Neuronal stem cell (in vitro differentiated cells): Measurements from ENCODE around the gene SH3RF2.

Source experiments
- DNase-seq: peaks from one replicate; pipeline ENCODE4 v3.0.0-alpha.2; 2013; ENCODE audit warnings: low spot score
- H2AFZ ChIP-seq: one replicate; pipeline ENCODE4 v1.6.1; 2013; ENCODE audit warnings: mild to moderate bottlenecking, low read length, inconsistent platforms
- H2AK5ac ChIP-seq: 2 replicates; pipeline ENCODE4 v1.6.1; 2013; ENCODE audit warnings: low read depth, mild to moderate bottlenecking, inconsistent platforms, low read length, moderate library complexity, mixed read lengths
- H2BK120ac ChIP-seq: 2 replicates; pipeline ENCODE4 v1.6.1; 2013; ENCODE audit warnings: low read depth, mild to moderate bottlenecking, inconsistent platforms, low read length, moderate library complexity, mixed read lengths
- H2BK12ac ChIP-seq: one replicate; pipeline ENCODE4 v1.6.1; 2013; ENCODE audit warnings: low read length, inconsistent platforms
- H2BK15ac ChIP-seq: 2 replicates; pipeline ENCODE4 v1.6.1; 2013; ENCODE audit warnings: mild to moderate bottlenecking, low read length, inconsistent platforms, mixed read lengths
- H2BK5ac ChIP-seq: one replicate; pipeline ENCODE4 v1.6.1; 2013; ENCODE audit warnings: inconsistent platforms, mild to moderate bottlenecking, low read length, moderate library complexity
- H3K14ac ChIP-seq: one replicate; pipeline ENCODE4 v1.6.1; 2013; ENCODE audit warnings: low read length, inconsistent platforms
- H3K18ac ChIP-seq: 2 replicates; pipeline ENCODE4 v1.6.1; 2013; ENCODE audit warnings: low read length, inconsistent platforms
- H3K23ac ChIP-seq: 2 replicates; pipeline ENCODE4 v1.6.1; 2013; ENCODE audit warnings: low read depth, mild to moderate bottlenecking, mixed read lengths, low read length, inconsistent platforms; ENCODE audit not compliant: poor library complexity
- H3K27ac ChIP-seq: replicated peaks from 3 replicates; pipeline ENCODE4 v1.5.1; 2013; ENCODE audit warnings: low read length, inconsistent platforms
- H3K27me3 ChIP-seq, 3 experiments: 2 replicates each; pipeline ENCODE4 v1.6.1; 2013; ENCODE audit warnings: low read length in 3 of 3, mild to moderate bottlenecking in 2 of 3, inconsistent platforms in 1 of 3, low read depth in 1 of 3, mixed read lengths in 1 of 3, moderate library complexity in 1 of 3; ENCODE audit not compliant: control insufficient read depth in 3 of 3, insufficient read depth in 3 of 3
- H3K36me3 ChIP-seq, 2 donors: replicated peaks in 1 of 2; 2 replicates each; pipeline ENCODE4 v1.6.1; 2013; ENCODE audit warnings: low read length in 2 of 2; ENCODE audit not compliant: control insufficient read depth in 2 of 2, insufficient read depth in 2 of 2
- H3K4ac ChIP-seq: 2 replicates; pipeline ENCODE4 v1.6.1; 2013; ENCODE audit warnings: inconsistent platforms, mild to moderate bottlenecking, low read length, moderate library complexity
- H3K4me1 ChIP-seq, 2 donors: 1 replicate in 1 of 2; 2 replicates in 1 of 2; pipeline ENCODE4 v1.6.1; 2013; ENCODE audit warnings: low read length in 2 of 2, low read depth in 1 of 2; ENCODE audit not compliant: control insufficient read depth in 2 of 2, insufficient read depth in 1 of 2
- H3K4me2 ChIP-seq: one replicate; pipeline ENCODE4 v1.6.1; 2013; ENCODE audit warnings: mild to moderate bottlenecking, low read length, inconsistent platforms; ENCODE audit not compliant: insufficient read depth, poor library complexity, severe bottlenecking
- H3K4me3 ChIP-seq, 2 donors: 2 replicates each; pipeline ENCODE4 v1.5.1; 2013; ENCODE audit warnings: low read length in 2 of 2, mild to moderate bottlenecking in 2 of 2, inconsistent platforms in 1 of 2, moderate library complexity in 1 of 2
- H3K79me1 ChIP-seq: one replicate; pipeline ENCODE4 v1.6.1; 2013; ENCODE audit warnings: low read depth, mild to moderate bottlenecking, inconsistent platforms, low read length, moderate library complexity
- H3K9ac ChIP-seq: one replicate; pipeline ENCODE4 v1.6.1; 2013; ENCODE audit warnings: mild to moderate bottlenecking, low read depth, low read length, inconsistent platforms; ENCODE audit not compliant: poor library complexity
- H3K9me3 ChIP-seq, 2 donors: replicated peaks in 1 of 2; 2 replicates each; pipeline versions ENCODE3 to v1.6.1; 2013; ENCODE audit warnings: low read length in 2 of 2, mild to moderate bottlenecking in 2 of 2, inconsistent platforms in 1 of 2, low read depth in 1 of 2, mixed read lengths in 1 of 2, moderate library complexity in 1 of 2; ENCODE audit not compliant: control insufficient read depth in 2 of 2, insufficient read depth in 1 of 2
- H4K8ac ChIP-seq: one replicate; pipeline ENCODE4 v1.6.1; 2013; ENCODE audit warnings: low read depth, mild to moderate bottlenecking, inconsistent platforms, low read length, moderate library complexity
- H4K91ac ChIP-seq: one replicate; pipeline ENCODE4 v1.6.1; 2013; ENCODE audit warnings: low read length, low read depth, mild to moderate bottlenecking, inconsistent platforms; ENCODE audit not compliant: poor library complexity
- WGBS, 2 donors: extraction: QIAGEN DNeasy Blood & Tissue Kit; methylation state at CpG; one replicate each; pipeline ENCODE4 v1.1.7; 2013; ENCODE audit warnings: missing lambda C conversion rate in 2 of 2, mixed read lengths in 1 of 2; ENCODE audit not compliant: insufficient read length in 2 of 2, insufficient replicate concordance in 1 of 2; ENCODE audit errors: extremely low coverage in 2 of 2; 5-methylcytosine and 5-hydroxymethylcytosine counted together

The SH3RF2 gene

DNA sequence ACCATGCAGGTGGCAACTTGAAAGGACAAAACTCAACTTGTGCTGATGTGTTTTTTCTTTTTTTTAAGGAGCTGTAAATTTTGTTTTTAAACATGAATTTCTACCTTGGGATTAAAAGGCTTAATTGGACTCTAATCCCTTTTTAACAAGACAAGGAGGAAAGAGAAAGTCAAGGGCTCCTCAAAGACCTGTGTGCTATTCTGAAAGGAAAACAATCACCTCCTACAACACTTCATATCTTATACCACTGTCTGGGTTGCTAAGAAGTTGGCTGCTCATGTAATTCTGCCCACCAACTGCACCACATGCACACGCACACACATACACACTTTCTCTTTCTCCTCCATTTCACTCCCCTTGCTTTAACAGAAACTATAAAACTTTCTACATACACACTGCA lies 78.6 kb downstream of the SH3RF2 start:
- Histone ChIP-seq H3K9ac (no peak overlapping the region), H3K14ac (no peak overlapping the region), H3K27me3 (no peaks in the 10 kb centered on the region), H4K8ac (no peak overlapping the region), H3K9me3 (no peaks in the 10 kb centered on the region), H3K4me1 (peaks cover 0 to 1% of the 10 kb centered on the region in 2 donors), H2BK120ac (no peak overlapping the region), H3K18ac (no peak overlapping the region), H2BK12ac (no peak overlapping the region), H3K4me2 (no peak overlapping the region), H3K36me3 (no peaks in the 10 kb centered on the region), H3K4me3 (no peak overlapping the region), H2BK5ac (no peak overlapping the region), H3K27ac (no peak overlapping the region), H3K23ac (no peak overlapping the region), H2BK15ac (no peak overlapping the region), H2AFZ (no peak overlapping the region), H3K4ac (no peak overlapping the region), H3K79me1 (no peaks in the 10 kb centered on the region), H4K91ac (no peak overlapping the region), H2AK5ac (no peak overlapping the region)
- no peak for DNase-seq
- no CpG with 5 or more reads among the region's 1 CpG for WGBS, 2 donors

DNA sequence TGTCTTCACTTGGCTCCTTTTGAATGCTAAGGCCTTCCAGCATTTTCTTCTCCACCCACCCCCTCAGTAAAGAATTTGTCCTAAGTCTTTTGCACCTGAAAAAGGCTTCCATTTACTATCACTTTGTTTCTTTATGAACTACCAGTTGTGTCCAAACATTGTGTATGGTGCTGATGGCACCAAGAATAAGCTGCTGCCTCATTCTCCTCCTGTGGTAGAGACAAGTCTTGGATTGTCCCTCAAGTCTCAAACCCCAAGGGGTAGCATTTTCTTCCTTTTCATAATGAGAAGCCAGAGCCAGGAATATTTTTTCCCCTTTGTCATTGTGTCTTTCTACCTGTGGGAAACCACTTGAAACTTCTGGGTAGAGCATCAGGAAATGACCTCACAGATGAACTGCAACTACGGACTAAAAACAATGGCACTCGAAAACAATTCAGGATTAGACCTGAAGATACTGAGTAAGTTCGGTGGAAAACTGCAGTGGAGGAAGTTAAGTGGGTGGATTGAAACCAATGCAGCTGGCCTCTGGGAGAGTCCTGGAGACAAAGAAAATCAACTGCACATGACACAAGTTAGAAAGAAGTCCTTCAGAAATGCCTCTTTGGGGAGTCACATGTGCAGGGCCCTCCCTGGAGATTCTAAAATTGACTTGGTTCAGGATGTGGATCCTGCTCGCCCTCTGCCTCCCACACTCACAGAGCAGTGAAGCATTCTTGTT lies 80.5 kb downstream of the SH3RF2 start:
- no peaks in the 10 kb centered on the region for H3K27me3 ChIP-seq
- H4K8ac ChIP-seq: no peak overlapping the region
- no peak overlapping the region for H4K91ac ChIP-seq
- no peak overlapping the region for H3K27ac ChIP-seq
- no peak overlapping the region for H2BK15ac ChIP-seq
- no peak overlapping the region for H2BK12ac ChIP-seq
- H3K79me1 ChIP-seq: no peaks in the 10 kb centered on the region
- no CpG with 5 or more reads among the region's 4 CpGs for WGBS, 2 donors
- no peak overlapping the region for H3K4me3 ChIP-seq
- H3K4me2 ChIP-seq: no peak overlapping the region
- no peaks in the 10 kb centered on the region for H3K36me3 ChIP-seq
- no peak overlapping the region for H2AFZ ChIP-seq
- H3K4ac ChIP-seq: no peak overlapping the region
- no peak overlapping the region for H2BK5ac ChIP-seq
- no peak overlapping the region for H3K18ac ChIP-seq
- peaks cover 0 to 1% of the 10 kb centered on the region in 2 donors for H3K4me1 ChIP-seq
- no peak overlapping the region for H2AK5ac ChIP-seq
- H3K23ac ChIP-seq: no peak overlapping the region
- no peak overlapping the region for H3K14ac ChIP-seq
- no peak for DNase-seq
- no peak overlapping the region for H3K9ac ChIP-seq
- no peak overlapping the region for H2BK120ac ChIP-seq
- no peaks in the 10 kb centered on the region for H3K9me3 ChIP-seq

DNA sequence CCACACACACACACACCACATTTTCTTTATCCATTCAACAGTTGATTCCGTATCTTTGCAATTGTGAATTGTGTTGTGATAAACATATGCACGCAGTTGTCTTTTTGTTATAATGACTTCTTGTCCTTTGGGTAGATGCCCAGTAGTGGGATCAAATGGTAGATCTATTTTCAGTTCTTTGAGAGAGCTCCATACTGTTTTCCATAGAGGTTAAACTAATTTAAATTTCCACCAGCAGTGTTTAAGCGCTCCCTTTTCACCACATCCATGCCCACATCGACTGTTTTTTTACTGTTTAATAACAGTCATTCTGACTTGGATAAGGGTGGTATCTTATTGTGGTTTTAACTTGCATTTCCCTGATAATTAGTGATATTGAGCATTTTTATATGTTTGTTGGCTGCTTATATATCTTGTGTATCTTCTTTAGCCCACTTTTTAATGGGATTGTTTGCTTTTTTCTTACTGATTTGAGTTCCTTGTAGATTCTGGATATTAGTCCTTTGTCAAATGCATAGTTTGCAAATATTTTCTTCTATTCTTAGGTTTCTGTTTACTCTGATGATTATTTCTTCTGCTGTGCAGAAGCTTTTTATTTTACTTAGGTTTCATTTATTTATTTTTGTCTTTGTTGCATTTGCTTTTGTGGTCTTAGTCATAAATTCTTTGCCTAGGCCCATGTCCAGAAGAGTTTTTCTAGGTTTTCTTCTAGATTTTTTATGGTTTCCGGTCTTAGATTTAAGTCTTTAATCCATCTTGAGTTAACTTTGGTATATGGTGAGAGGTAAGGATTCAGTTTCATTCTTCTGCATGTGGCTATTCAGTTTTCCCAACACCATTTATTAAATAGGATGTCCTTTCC lies 82.4 kb downstream of the SH3RF2 start:
- Histone ChIP-seq H3K4me1 (peaks cover 0 to 1% of the 10 kb centered on the region in 2 donors), H4K91ac (no peak overlapping the region), H2AFZ (no peak overlapping the region), H3K36me3 (no peaks in the 10 kb centered on the region), H3K23ac (no peak overlapping the region), H2BK5ac (no peak overlapping the region), H3K4me3 (no peak overlapping the region), H3K9ac (no peak overlapping the region), H3K4me2 (no peak overlapping the region), H2BK12ac (no peak overlapping the region), H2BK15ac (no peak overlapping the region), H3K9me3 (no peaks in the 10 kb centered on the region), H3K14ac (no peak overlapping the region), H3K79me1 (no peaks in the 10 kb centered on the region), H2BK120ac (no peak overlapping the region), H3K27ac (no peak overlapping the region), H3K27me3 (no peaks in the 10 kb centered on the region), H4K8ac (no peak overlapping the region), H2AK5ac (no peak overlapping the region), H3K18ac (no peak overlapping the region), H3K4ac (no peak overlapping the region)
- no CpG with 5 or more reads among the region's 5 CpGs for WGBS, 2 donors
- DNase-seq: no peak

- H3K18ac ChIP-seq: no peak overlapping the region
- no peak overlapping the region for H3K14ac ChIP-seq
- no peak overlapping the region for H2AFZ ChIP-seq
- H2BK120ac ChIP-seq: no peak overlapping the region
- peaks cover 0 to under 1% of the 10 kb centered on the region in 2 donors for H3K4me1 ChIP-seq
- H3K23ac ChIP-seq: no peak overlapping the region
- no peak overlapping the region for H3K9ac ChIP-seq
- no peak overlapping the region for H2AK5ac ChIP-seq
- no peak for DNase-seq
- H3K4me2 ChIP-seq: no peak overlapping the region
- no peak overlapping the region for H2BK12ac ChIP-seq
- H4K91ac ChIP-seq: no peak overlapping the region
- no peaks in the 10 kb centered on the region for H3K27me3 ChIP-seq
- no peak overlapping the region for H3K27ac ChIP-seq
- H3K36me3 ChIP-seq: no peaks in the 10 kb centered on the region
- H4K8ac ChIP-seq: no peak overlapping the region
- H3K4ac ChIP-seq: no peak overlapping the region
- H3K4me3 ChIP-seq: no peak overlapping the region
- no peak overlapping the region for H2BK15ac ChIP-seq
- H3K9me3 ChIP-seq: no peaks in the 10 kb centered on the region
- no CpG with 5 or more reads among the region's 2 CpGs for WGBS, 2 donors
- H3K79me1 ChIP-seq: no peaks in the 10 kb centered on the region
- no peak overlapping the region for H2BK5ac ChIP-seq
Measured at GRCh38 chr5:146020100-146020499, 83.7 kb downstream of the SH3RF2 start.
